ENCODE measurements around the gene HGF. TPM values are rescaled to one million over a fixed set of nuclear protein-coding genes. Genes with fewer than 3 reads are reported as not detected.

Gene HGF
- total RNA-seq, 1 donor from 2014 or later, result not detected

DNA sequence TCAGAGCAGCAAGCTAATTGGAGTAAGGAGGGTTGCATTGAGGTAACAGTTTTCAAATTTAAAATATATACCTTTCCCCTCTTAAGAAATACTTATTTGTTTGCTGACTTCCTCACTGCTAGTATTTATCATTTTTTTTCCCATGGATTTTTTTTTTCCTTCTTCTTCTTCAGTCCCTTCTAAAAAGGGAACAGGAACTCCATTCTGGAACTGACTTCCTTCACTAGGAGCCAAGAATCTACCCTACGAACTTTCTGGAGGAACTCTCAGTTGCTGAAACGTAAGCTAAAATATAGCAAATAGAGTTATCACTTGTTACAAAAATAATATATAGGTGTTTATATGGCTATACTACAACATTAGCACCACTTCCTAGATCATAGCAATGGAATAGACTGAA, 95.4 kb downstream of the HGF start:
- Mint-ChIP-seq H3K9me3 (ENCODE audit: unreplicated experiment) (no peaks in the 10 kb centered on the region), H3K36me3 (ENCODE audit: low read depth, unreplicated experiment) (no peaks in the 10 kb centered on the region), H3K4me3 (ENCODE audit: unreplicated experiment) (no peak overlapping the region), H3K27me3 (ENCODE audit: low read depth, unreplicated experiment) (no peaks in the 10 kb centered on the region), H3K27ac (ENCODE audit: unreplicated experiment) (no peak overlapping the region), H3K4me1 (ENCODE audit: low read depth, unreplicated experiment) (peaks cover 9% of the 10 kb centered on the region)
- Histone ChIP-seq H3K9me3 (ENCODE audit: insufficient read depth, low read depth, low read length) (no peaks in the 10 kb centered on the region), H2AFZ (ENCODE audit: low read depth, low read length) (no peak overlapping the region), H3K4me3 (ENCODE audit: insufficient read depth, low read depth, low read length) (no peak overlapping the region), H3K9ac (ENCODE audit: low read length) (no peak overlapping the region), H4K20me1 (ENCODE audit: insufficient read depth, low read length) (no peaks in the 10 kb centered on the region), H3K4me1 (ENCODE audit: insufficient read depth, low read length) (no peaks in the 10 kb centered on the region), H3K79me2 (ENCODE audit: insufficient read depth, low read length) (no peaks in the 10 kb centered on the region), H3K36me3 (ENCODE audit: insufficient read depth, low read length) (no peaks in the 10 kb centered on the region), H3K27me3 (ENCODE audit: insufficient read depth, low read length) (no peaks in the 10 kb centered on the region), H3K27ac (ENCODE audit: low read depth, low read length) (no peak overlapping the region), H3K4me2 (ENCODE audit: low read length) (no peak overlapping the region)
- TF ChIP-seq, protein P1, sequence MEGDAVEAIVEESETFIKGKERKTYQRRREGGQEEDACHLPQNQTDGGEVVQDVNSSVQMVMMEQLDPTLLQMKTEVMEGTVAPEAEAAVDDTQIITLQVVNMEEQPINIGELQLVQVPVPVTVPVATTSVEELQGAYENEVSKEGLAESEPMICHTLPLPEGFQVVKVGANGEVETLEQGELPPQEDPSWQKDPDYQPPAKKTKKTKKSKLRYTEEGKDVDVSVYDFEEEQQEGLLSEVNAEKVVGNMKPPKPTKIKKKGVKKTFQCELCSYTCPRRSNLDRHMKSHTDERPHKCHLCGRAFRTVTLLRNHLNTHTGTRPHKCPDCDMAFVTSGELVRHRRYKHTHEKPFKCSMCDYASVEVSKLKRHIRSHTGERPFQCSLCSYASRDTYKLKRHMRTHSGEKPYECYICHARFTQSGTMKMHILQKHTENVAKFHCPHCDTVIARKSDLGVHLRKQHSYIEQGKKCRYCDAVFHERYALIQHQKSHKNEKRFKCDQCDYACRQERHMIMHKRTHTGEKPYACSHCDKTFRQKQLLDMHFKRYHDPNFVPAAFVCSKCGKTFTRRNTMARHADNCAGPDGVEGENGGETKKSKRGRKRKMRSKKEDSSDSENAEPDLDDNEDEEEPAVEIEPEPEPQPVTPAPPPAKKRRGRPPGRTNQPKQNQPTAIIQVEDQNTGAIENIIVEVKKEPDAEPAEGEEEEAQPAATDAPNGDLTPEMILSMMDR (IDR thresholded peaks at IDR 0.05; ENCODE audit: insufficient read depth, low read depth, low read length), result no peak
- no peak for TF ChIP-seq EZH2 (IDR thresholded peaks at IDR 0.05; ENCODE audit: insufficient read depth, low read length)
- DNase-seq (ENCODE audit: low read depth), result no peak
- no peak for FAIRE-seq

DNA sequence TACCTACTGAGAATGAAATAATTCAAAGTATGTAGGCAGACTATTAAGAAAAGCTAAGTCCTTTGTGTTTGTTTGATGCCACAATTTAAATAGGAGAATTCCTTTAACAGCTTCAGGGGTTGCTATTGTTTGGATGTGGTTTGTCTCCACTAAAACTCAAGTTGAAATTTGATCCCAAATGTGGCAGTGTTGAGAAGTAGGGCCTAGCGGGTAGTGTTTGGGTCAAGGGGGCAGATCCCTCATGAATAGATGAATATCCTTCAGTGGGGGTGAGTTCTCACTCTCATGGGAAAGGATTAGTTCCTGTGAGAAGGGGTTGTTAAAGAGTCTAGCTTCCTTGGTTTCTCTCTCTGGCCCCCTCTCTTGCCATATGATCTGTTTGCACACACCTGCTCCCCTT, 97.0 kb downstream of the HGF start:
- H3K27me3 Mint-ChIP-seq (ENCODE audit: low read depth, unreplicated experiment), result no peaks in the 10 kb centered on the region
- peaks cover 2% of the 10 kb centered on the region for H3K9me3 Mint-ChIP-seq (ENCODE audit: unreplicated experiment)
- Histone ChIP-seq H3K9ac (ENCODE audit: low read length) (no peak overlapping the region), H4K20me1 (ENCODE audit: insufficient read depth, low read length) (no peaks in the 10 kb centered on the region), H3K4me3 (ENCODE audit: insufficient read depth, low read depth, low read length) (no peak overlapping the region), H3K36me3 (ENCODE audit: insufficient read depth, low read length) (no peaks in the 10 kb centered on the region), H3K4me2 (ENCODE audit: low read length) (no peak overlapping the region), H2AFZ (ENCODE audit: low read depth, low read length) (no peak overlapping the region), H3K79me2 (ENCODE audit: insufficient read depth, low read length) (no peaks in the 10 kb centered on the region), H3K27me3 (ENCODE audit: insufficient read depth, low read length) (no peaks in the 10 kb centered on the region), H3K9me3 (ENCODE audit: insufficient read depth, low read depth, low read length) (no peaks in the 10 kb centered on the region), H3K4me1 (ENCODE audit: insufficient read depth, low read length) (no peaks in the 10 kb centered on the region), H3K27ac (ENCODE audit: low read depth, low read length) (no peak overlapping the region)
- H3K27ac Mint-ChIP-seq (ENCODE audit: unreplicated experiment), result no peak overlapping the region
- no peak for DNase-seq (ENCODE audit: low read depth)
- FAIRE-seq, result no peak
- TF ChIP-seq, protein P1 (IDR thresholded peaks at IDR 0.05; ENCODE audit: insufficient read depth, low read depth, low read length), result no peak
- TF ChIP-seq EZH2 (IDR thresholded peaks at IDR 0.05; ENCODE audit: insufficient read depth, low read length), result no peak
- H3K36me3 Mint-ChIP-seq (ENCODE audit: low read depth, unreplicated experiment), result no peaks in the 10 kb centered on the region
- H3K4me3 Mint-ChIP-seq (ENCODE audit: unreplicated experiment), result no peak overlapping the region
- H3K4me1 Mint-ChIP-seq (ENCODE audit: low read depth, unreplicated experiment), result peaks cover 9% of the 10 kb centered on the region

DNA sequence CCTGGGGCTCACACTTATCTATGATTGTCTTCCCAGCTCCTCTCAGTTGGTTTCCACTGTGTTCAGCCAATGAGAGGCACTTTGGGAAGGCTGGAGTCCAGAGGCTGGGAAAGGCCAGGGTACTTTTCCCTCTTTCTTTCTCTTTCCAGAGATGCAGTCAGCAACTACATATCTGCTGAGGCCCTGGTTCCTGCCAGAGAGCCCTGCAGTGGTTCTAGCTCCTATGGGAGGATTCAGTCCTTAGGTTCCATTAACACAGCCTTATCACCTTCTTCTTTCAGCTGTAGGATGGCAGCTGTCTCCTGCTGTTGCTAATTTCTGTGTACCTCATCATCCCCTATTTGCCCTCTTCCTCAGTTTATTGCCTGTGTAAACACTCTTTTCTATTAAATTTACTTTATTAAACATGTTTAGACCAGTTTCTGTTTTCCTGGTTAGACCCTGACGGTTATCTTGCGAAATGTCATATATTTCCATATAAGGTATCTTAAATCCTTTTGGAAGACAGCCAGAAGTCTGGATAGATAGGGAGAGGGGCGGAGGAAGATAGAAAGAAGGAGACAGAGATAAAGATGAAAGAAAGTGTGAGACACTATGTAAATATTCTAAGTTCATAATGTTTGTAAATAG, 100.3 kb downstream of the HGF start:
- H3K4me3 Mint-ChIP-seq (ENCODE audit: unreplicated experiment), result no peak overlapping the region
- no peak overlapping the region for H3K4me3 ChIP-seq (ENCODE audit: insufficient read depth, low read depth, low read length)
- no peaks in the 10 kb centered on the region for H3K27me3 ChIP-seq (ENCODE audit: insufficient read depth, low read length)
- no peaks in the 10 kb centered on the region for H3K4me1 Mint-ChIP-seq (ENCODE audit: low read depth, unreplicated experiment)
- no peaks in the 10 kb centered on the region for H4K20me1 ChIP-seq (ENCODE audit: insufficient read depth, low read length)
- H3K79me2 ChIP-seq (ENCODE audit: insufficient read depth, low read length), result no peaks in the 10 kb centered on the region
- peaks cover 2% of the 10 kb centered on the region for H3K9me3 Mint-ChIP-seq (ENCODE audit: unreplicated experiment)
- no peak overlapping the region for H2AFZ ChIP-seq (ENCODE audit: low read depth, low read length)
- H3K27ac Mint-ChIP-seq (ENCODE audit: unreplicated experiment), result no peak overlapping the region
- no peaks in the 10 kb centered on the region for H3K36me3 ChIP-seq (ENCODE audit: insufficient read depth, low read length)
- no peaks in the 10 kb centered on the region for H3K9me3 ChIP-seq (ENCODE audit: insufficient read depth, low read depth, low read length)
- H3K9ac ChIP-seq (ENCODE audit: low read length), result no peak overlapping the region
- no peak overlapping the region for H3K4me2 ChIP-seq (ENCODE audit: low read length)
- no peaks in the 10 kb centered on the region for H3K4me1 ChIP-seq (ENCODE audit: insufficient read depth, low read length)
- no peak overlapping the region for H3K27ac ChIP-seq (ENCODE audit: low read depth, low read length)
- TF ChIP-seq, protein P1 (IDR thresholded peaks at IDR 0.05; ENCODE audit: insufficient read depth, low read depth, low read length), result no peak
- no peak for TF ChIP-seq EZH2 (IDR thresholded peaks at IDR 0.05; ENCODE audit: insufficient read depth, low read length)
- H3K27me3 Mint-ChIP-seq (ENCODE audit: low read depth, unreplicated experiment), result no peaks in the 10 kb centered on the region
- H3K36me3 Mint-ChIP-seq (ENCODE audit: low read depth, unreplicated experiment), result no peaks in the 10 kb centered on the region
- no peak for FAIRE-seq
- DNase-seq (ENCODE audit: low read depth), result no peak
